ENCODE measurements around the gene ZNF358.

GRCh38 chr19:7547159-7547558 is 31.3 kb downstream of the ZNF358 start:
- no peak for TF ChIP-seq CTCF (IDR thresholded peaks at IDR 0.05)
- no peak for TF ChIP-seq POLR2A (IDR thresholded peaks at IDR 0.05)
- no peak for TF ChIP-seq POLR2AphosphoS5 (IDR thresholded peaks at IDR 0.05)

Measured in breast epithelium (tissue), 3 donors.